HepG2 (cell line): ENCODE data around the gene SCARF1. TPM values are rescaled to one million over a fixed set of nuclear protein-coding genes. Genes with fewer than 3 reads are reported as not detected.

Source experiments
- FOSL1 ChIP-seq: sonication (generic); formaldehyde crosslinking; IDR thresholded peaks from 2 replicates; pipeline ENCODE4 v1.9.0; 2021; ENCODE audit warnings: missing genetic modification reagents, borderline replicate concordance
- KDM5B ChIP-seq: sonication (generic); formaldehyde crosslinking; IDR thresholded peaks from 2 replicates; pipeline ENCODE4 v1.4.0; 2020; ENCODE audit warnings: missing genetic modification reagents, mild to moderate bottlenecking, borderline replicate concordance
- MBD4 ChIP-seq: IDR thresholded peaks from 2 replicates; pipeline ENCODE4 v1.6.1; 2012; ENCODE audit warnings: low read length, inconsistent platforms, borderline replicate concordance
- MXI1 ChIP-seq: IDR thresholded peaks from 3 replicates; pipeline ENCODE4 v1.6.1; 2012; ENCODE audit warnings: low read depth, low read length, inconsistent platforms, borderline replicate concordance
- NR2F6 ChIP-seq, 2 experiments: IDR thresholded peaks; 2 replicates each; pipeline ENCODE4 v1.6.1; 2016; ENCODE audit warnings: antibody characterized with exemption in 1 of 2, mild to moderate bottlenecking in 1 of 2
- SIN3B ChIP-seq: fragments of 150-350 bp; IDR thresholded peaks from 2 replicates; pipeline ENCODE4 v1.6.1; 2014; ENCODE audit warnings: low read length
- SMAD1 ChIP-seq: sonication (generic); formaldehyde crosslinking; IDR thresholded peaks from 2 replicates; pipeline ENCODE4 v1.4.0; 2020; ENCODE audit warnings: missing genetic modification reagents, low read depth, mild to moderate bottlenecking, borderline replicate concordance
- SNAI1 ChIP-seq: sonication (generic); formaldehyde crosslinking; IDR thresholded peaks from 2 replicates; pipeline ENCODE4 v1.5.0; 2020; ENCODE audit warnings: mild to moderate bottlenecking, missing genetic modification reagents, borderline replicate concordance
- ZEB1 ChIP-seq: IDR thresholded peaks from 2 replicates; pipeline ENCODE4 v1.6.1; 2012; ENCODE audit warnings: mild to moderate bottlenecking, low read depth, inconsistent platforms; ENCODE audit not compliant: insufficient replicate concordance
- ZZZ3 ChIP-seq: sonication (generic); formaldehyde crosslinking; IDR thresholded peaks from 2 replicates; pipeline ENCODE4 v1.4.0; 2020; ENCODE audit warnings: missing genetic modification reagents, mild to moderate bottlenecking, borderline replicate concordance
- polyA plus RNA-seq, 8 experiments: library from polyadenylated mRNA; depleted of rRNA in 3 of 8; stranded (reverse) in 7 of 8; unstranded in 1 of 8; fragments of >200 nt; fragmentation: Illumina TruSeq in 4 of 8; extraction: Trizol in 4 of 8; gene quantifications; 2 replicates each; pipeline versions ENCODE4 v1.2.1 to v1.2.3, GENCODE V29; 2011 to 2016; ENCODE audit warnings: low read depth in 4 of 8, missing spikeins in 1 of 8, mixed read lengths in 1 of 8; ENCODE audit not compliant: insufficient read depth in 1 of 8
- total RNA-seq, 5 experiments: library from RNA; depleted of rRNA; stranded (reverse); fragments of >200 nt; fragmentation: Illumina TruSeq; extraction: Trizol; gene quantifications; 2 replicates each; pipeline ENCODE4 v1.2.3, GENCODE V29; 2016; ENCODE audit warnings: low read depth in 1 of 5
- TF ChIP-seq, protein P1 (sequence below): sonication (generic); formaldehyde crosslinking; IDR thresholded peaks from 2 replicates; pipeline ENCODE4 v1.4.0; 2020; ENCODE audit warnings: missing genetic modification reagents, borderline replicate concordance
- TF ChIP-seq, protein P2 (sequence below): sonication (generic); formaldehyde crosslinking; IDR thresholded peaks from 2 replicates; pipeline ENCODE4 v1.8.0; 2022; ENCODE audit warnings: mild to moderate bottlenecking, missing genetic modification reagents
- TF ChIP-seq, protein P3 (sequence below): sonication (generic); formaldehyde crosslinking; IDR thresholded peaks from 2 replicates; pipeline ENCODE4 v1.8.1; 2023; ENCODE audit warnings: missing genetic modification reagents, inconsistent platforms, borderline replicate concordance
- TF ChIP-seq, protein P4 (sequence below): sonication (generic); formaldehyde crosslinking; IDR thresholded peaks from 2 replicates; pipeline ENCODE4 v1.4.0; 2020; ENCODE audit warnings: missing genetic modification reagents
- TF ChIP-seq, protein P5 (sequence below): fragments of 450-650 bp; IDR thresholded peaks from 2 replicates; pipeline ENCODE4 v1.6.1; 2016

The SCARF1 gene
- total and polyA plus RNA-seq, 2 of the 13 experiments (the other 11 are each of a cell fraction or from before 2014, with no cell fraction given) = 0.24 to 0.71 TPM

DNA sequence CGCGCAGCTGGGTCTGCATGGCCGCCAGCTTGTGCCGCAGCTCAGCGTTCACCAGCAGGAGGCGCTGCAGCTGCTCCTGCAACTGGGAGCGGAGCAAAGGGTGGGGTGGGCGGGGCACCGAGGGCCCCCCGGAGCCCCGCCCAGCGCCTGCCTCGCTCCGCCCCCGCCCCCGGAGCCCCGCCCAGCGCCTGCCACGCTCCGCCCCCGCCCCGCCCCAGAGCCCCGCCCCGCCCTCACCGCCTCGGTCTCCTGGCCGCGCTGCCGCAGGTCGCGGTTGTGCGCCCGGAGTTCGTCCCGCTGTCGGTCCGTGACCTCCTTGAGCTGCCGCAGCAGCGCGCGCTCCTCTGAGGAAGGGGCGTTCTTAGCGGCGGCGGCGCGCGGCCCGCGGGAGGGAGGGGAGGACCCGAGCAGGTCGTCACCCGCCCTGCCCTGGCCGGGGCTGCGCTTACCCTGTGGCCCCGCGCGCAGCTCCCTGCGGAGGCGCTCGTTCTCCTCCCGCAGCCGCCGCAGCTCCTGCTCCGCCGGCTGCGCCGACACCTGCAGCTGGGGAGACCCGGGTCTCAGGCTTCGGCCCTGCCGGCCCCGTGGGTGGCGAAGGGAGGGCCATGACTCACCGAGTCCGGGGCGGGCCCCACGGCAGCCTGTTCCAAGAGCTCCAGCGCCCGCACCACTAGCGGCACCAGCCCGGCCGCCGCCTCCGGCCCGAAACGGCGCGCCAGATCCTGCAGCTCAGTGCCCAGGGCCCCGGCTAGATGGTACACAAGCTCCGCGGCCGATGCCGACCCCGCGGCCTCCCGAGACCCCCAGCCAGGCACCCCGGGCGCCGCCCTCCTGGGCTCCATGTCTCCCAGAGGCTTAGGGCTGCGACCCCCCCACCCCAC lies 3.7 kb upstream of the SCARF1 start (continued):
- TF ChIP-seq, protein P1, sequence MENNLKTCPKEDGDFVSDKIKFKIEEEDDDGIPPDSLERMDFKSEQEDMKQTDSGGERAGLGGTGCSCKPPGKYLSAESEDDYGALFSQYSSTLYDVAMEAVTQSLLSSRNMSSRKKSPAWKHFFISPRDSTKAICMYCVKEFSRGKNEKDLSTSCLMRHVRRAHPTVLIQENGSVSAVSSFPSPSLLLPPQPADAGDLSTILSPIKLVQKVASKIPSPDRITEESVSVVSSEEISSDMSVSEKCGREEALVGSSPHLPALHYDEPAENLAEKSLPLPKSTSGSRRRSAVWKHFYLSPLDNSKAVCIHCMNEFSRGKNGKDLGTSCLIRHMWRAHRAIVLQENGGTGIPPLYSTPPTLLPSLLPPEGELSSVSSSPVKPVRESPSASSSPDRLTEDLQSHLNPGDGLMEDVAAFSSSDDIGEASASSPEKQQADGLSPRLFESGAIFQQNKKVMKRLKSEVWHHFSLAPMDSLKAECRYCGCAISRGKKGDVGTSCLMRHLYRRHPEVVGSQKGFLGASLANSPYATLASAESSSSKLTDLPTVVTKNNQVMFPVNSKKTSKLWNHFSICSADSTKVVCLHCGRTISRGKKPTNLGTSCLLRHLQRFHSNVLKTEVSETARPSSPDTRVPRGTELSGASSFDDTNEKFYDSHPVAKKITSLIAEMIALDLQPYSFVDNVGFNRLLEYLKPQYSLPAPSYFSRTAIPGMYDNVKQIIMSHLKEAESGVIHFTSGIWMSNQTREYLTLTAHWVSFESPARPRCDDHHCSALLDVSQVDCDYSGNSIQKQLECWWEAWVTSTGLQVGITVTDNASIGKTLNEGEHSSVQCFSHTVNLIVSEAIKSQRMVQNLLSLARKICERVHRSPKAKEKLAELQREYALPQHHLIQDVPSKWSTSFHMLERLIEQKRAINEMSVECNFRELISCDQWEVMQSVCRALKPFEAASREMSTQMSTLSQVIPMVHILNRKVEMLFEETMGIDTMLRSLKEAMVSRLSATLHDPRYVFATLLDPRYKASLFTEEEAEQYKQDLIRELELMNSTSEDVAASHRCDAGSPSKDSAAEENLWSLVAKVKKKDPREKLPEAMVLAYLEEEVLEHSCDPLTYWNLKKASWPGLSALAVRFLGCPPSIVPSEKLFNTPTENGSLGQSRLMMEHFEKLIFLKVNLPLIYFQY (CRISPR knock-in tag) = no peak; the same call in 1 of the 2 replicates
- TF ChIP-seq, protein P2, sequence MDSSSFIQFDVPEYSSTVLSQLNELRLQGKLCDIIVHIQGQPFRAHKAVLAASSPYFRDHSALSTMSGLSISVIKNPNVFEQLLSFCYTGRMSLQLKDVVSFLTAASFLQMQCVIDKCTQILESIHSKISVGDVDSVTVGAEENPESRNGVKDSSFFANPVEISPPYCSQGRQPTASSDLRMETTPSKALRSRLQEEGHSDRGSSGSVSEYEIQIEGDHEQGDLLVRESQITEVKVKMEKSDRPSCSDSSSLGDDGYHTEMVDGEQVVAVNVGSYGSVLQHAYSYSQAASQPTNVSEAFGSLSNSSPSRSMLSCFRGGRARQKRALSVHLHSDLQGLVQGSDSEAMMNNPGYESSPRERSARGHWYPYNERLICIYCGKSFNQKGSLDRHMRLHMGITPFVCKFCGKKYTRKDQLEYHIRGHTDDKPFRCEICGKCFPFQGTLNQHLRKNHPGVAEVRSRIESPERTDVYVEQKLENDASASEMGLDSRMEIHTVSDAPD (CRISPR knock-in tag) = no peak; the same call in 1 of the 2 replicates
- TF ChIP-seq ZEB1 (no peak), KDM5B (CRISPR knock-in tag) (no peak), NR2F6 (IDR thresholded peaks at IDR 0.05) (no peak), NR2F6 (CRISPR knock-in tag; IDR thresholded peaks at IDR 0.05) (0 out of 2 replicates have a peak, but pooled peaks have one; percentile 9), SMAD1 (CRISPR knock-in tag) (no peak), MBD4 (no peak), SNAI1 (no peak), FOSL1 (CRISPR knock-in tag) (peak; percentile 38; the same call in 1 of the 2 replicates), SIN3B (no peak), MXI1 (peak; percentile 65; the same call in 1 of the 3 replicates), ZZZ3 (CRISPR knock-in tag) (no peak)
- TF ChIP-seq, protein P3, sequence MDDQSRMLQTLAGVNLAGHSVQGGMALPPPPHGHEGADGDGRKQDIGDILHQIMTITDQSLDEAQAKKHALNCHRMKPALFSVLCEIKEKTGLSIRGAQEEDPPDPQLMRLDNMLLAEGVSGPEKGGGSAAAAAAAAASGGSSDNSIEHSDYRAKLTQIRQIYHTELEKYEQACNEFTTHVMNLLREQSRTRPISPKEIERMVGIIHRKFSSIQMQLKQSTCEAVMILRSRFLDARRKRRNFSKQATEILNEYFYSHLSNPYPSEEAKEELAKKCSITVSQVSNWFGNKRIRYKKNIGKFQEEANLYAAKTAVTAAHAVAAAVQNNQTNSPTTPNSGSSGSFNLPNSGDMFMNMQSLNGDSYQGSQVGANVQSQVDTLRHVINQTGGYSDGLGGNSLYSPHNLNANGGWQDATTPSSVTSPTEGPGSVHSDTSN = no peak
- TF ChIP-seq, protein P4, sequence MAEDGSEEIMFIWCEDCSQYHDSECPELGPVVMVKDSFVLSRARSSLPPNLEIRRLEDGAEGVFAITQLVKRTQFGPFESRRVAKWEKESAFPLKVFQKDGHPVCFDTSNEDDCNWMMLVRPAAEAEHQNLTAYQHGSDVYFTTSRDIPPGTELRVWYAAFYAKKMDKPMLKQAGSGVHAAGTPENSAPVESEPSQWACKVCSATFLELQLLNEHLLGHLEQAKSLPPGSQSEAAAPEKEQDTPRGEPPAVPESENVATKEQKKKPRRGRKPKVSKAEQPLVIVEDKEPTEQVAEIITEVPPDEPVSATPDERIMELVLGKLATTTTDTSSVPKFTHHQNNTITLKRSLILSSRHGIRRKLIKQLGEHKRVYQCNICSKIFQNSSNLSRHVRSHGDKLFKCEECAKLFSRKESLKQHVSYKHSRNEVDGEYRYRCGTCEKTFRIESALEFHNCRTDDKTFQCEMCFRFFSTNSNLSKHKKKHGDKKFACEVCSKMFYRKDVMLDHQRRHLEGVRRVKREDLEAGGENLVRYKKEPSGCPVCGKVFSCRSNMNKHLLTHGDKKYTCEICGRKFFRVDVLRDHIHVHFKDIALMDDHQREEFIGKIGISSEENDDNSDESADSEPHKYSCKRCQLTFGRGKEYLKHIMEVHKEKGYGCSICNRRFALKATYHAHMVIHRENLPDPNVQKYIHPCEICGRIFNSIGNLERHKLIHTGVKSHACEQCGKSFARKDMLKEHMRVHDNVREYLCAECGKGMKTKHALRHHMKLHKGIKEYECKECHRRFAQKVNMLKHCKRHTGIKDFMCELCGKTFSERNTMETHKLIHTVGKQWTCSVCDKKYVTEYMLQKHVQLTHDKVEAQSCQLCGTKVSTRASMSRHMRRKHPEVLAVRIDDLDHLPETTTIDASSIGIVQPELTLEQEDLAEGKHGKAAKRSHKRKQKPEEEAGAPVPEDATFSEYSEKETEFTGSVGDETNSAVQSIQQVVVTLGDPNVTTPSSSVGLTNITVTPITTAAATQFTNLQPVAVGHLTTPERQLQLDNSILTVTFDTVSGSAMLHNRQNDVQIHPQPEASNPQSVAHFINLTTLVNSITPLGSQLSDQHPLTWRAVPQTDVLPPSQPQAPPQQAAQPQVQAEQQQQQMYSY (CRISPR knock-in tag) = no peak
- TF ChIP-seq, protein P5, sequence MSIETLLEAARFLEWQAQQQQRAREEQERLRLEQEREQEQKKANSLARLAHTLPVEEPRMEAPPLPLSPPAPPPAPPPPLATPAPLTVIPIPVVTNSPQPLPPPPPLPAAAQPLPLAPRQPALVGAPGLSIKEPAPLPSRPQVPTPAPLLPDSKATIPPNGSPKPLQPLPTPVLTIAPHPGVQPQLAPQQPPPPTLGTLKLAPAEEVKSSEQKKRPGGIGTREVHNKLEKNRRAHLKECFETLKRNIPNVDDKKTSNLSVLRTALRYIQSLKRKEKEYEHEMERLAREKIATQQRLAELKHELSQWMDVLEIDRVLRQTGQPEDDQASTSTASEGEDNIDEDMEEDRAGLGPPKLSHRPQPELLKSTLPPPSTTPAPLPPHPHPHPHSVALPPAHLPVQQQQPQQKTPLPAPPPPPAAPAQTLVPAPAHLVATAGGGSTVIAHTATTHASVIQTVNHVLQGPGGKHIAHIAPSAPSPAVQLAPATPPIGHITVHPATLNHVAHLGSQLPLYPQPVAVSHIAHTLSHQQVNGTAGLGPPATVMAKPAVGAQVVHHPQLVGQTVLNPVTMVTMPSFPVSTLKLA = no peak
